HG02870 (cell line): ENCODE data around the gene FGGY.

Source experiments
- ATAC-seq: cut with Tn5 transposase; IDR thresholded peaks from one replicate; pipeline ENCODE4 v1.9.1; 2021; ENCODE audit warnings: mild to moderate bottlenecking, moderate library complexity; ENCODE audit not compliant: unreplicated experiment

FGGY gene

GRCh38 chr1:59748123-59748522 lies 451.2 kb downstream of the FGGY start:
- ATAC-seq = no peak

DNA sequence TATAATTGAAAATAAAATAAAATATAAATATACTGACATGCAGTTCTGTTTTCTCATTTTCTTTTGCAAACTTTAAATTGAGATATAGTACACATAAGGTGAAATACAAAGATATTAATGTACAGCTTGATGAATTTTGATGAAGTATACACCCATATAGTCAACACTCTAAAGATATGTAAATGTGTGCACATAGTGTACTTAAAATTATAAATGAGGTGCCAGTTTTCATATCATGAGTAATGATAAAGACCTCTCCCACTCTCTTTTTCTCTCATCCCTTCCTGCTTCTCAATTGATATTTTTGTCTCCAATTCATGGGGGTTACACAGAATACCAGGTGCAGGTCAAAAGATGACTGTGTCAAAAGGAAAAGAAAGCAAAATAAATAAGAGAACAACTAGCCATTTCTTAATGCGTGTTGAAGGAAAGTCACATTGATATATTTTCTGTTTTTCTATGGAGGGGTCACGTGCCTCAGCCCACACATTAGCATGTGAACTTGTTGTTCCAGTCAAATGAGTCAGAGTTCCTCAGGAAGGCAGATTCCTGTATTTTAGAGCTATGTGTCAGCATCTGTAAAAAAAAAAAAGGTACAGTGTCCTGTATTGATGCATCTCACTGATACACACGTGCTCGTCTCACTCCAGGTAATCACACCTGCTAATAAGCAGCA lies 453.6 kb downstream of the FGGY start:
- no peak for ATAC-seq

GRCh38 chr1:59751004-59751395 lies 454.1 kb downstream of the FGGY start:
- ATAC-seq = no peak

DNA sequence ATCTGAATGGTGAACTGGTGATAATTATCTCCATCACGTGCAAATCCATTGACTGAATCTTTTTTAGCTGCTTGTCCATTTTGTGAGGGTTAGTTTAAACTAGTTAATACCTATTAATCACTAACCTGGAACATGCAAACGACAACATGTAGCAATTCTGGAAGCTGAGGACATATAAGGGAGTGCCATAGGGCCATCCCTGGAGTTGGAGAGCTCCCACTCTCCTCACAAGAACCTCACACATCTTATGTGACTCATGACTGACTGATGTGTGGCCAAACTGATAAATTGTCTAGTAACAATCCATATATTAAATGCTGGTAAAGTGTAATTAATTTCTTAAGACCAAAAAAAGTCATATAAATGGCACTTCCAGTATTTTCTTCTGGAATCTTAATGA lies 454.9 kb downstream of the FGGY start:
- ATAC-seq = no peak

- peak; percentile 63 for ATAC-seq
These were observed 455.9 kb downstream of the FGGY start for GRCh38 chr1:59752556-59753414.

DNA sequence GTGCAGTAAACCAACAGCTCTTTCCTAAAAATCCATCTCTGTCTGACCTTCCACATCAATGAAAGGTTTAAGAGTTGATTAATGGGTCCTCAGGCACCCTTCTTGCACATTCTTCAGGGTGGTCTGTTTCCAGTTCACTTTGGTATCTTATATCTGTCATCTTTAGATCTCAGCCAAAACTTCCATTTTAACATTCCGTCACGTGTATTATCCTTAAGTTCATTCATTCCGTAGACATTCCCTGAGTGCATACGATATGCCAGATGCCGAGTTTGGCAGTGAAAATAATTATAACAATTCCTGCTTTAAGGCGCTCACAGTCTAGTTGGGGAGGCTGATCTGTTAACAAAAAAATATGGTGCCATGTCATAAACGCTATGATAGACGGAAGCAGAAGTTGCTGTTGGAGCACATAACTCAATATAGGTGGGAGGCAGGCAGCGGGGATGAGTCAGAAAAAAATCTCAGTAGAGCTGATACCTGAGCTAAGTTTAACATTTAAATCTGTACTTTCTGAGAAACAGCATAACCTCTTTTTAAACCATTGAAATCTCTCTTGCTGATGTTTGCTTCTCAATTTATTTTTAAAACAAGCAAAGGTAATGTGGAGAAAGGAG lies 458.3 kb downstream of the FGGY start:
- no peak for ATAC-seq

- ATAC-seq = no peak
These were observed 460.4 kb downstream of the FGGY start for GRCh38 chr1:59757197-59757747.

- peak; percentile 83 for ATAC-seq
These were observed 462.4 kb downstream of the FGGY start for GRCh38 chr1:59759156-59759925.

GRCh38 chr1:59761443-59761842 lies 464.5 kb downstream of the FGGY start:
- ATAC-seq = no peak

DNA sequence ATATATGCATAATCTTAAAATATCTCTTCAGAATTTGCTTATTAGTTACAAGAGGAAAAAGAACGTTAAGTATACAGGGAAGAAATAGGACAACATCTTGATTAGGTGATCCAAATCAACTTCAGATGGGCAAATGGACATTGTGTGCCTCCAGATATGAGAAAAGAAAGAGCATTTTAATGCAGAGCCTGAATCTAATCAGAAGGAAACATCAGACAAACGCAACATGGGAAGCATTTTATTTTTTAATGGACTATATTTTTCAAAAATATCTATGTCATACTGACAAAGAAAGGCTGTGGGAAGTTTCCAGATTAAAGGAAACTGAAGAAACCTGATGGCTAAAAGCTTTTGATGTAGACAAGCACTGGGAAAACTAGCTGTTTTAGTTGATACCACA lies 466.5 kb downstream of the FGGY start:
- ATAC-seq = no peak

DNA sequence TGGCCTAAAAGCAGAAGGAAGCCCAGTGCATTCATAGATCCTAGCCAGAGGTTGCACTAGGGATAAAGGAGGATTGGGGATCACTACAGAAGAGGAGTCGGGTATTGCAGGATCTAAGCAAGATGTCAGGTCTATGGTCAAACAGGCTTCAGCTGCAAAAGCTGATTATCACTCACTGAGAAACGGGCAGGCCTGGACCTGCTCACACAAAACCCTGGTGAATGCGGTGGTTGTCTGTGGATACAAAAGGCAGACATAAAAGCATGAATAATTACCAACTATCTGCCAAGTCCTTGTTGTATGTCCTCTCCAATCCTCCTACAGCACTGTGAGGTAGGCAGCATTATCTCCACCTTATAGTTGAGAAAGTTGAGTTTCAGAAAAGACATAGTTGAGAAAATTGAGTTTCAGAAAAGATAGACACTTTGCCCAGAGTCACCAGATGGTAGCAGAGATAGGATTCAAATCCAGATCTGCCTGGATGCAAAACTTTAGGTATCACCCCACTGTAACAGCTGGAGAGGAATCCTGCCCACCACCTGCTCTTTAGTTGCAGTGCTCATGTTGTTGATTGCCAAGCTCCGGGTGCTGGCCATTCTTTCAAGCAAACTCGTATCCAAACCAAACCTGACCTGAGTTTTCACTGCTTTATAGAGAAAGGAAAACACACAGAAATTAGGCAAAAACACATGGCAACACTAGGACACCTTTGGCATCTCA lies 468.3 kb downstream of the FGGY start:
- no peak for ATAC-seq

DNA sequence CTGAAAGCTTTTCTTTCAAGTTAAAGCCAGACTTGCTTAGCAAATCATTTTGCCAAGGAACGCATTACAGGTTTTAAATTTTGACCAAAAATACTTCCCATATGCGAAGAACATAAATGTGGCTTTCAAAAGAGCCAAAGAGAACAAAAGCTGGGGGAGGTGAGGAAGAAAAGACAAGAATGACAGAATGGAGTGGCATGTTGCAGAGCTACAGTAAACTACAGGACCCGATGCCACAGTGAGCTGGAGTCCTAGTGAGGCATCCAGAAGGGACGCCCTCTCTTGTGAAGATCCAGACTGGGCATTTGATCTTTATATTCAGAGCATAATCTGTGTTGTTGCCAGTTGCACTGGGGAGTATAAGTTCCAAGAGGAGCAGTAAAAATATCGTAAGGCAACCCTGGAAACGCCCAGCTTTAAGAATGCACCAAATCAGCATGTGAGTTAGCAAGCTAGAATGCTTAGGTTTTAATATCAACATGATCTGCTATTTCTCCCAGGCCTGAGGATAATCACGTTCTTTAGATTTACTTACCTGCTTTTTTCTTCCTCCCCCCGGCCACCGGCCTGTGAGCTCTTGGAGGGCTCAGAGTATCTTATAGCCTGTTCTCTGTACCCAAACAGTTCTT lies 469.4 kb downstream of the FGGY start:
- no peak for ATAC-seq

DNA sequence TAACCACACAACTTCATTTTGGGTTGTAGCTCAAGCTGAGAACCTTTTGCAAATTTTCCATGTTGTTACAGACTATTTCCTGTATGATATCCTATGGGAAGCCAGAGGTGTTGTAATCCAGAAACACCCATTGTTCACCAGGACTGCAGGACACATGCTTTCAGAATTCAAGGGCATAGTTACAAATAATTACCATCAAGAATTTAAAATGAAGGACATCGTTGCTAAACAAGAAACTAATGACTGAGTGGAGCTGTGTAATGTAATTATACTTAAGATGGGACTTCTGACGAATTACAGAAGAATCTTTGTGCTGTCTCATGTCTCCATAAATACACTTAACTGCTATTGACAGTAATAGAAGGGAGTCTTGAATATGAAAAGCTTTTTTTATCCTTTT lies 470.2 kb downstream of the FGGY start:
- ATAC-seq = no peak

GRCh38 chr1:59768792-59769735 lies 472.2 kb downstream of the FGGY start:
- no peak for ATAC-seq

GRCh38 chr1:59769736-59770095 lies 472.8 kb downstream of the FGGY start:
- ATAC-seq = no peak

GRCh38 chr1:59771361-59771760 lies 474.5 kb downstream of the FGGY start:
- ATAC-seq = no peak

- ATAC-seq = no peak
These were observed 478.6 kb downstream of the FGGY start for GRCh38 chr1:59775480-59775879.

GRCh38 chr1:59776960-59777852 lies 480.3 kb downstream of the FGGY start:
- no peak for ATAC-seq
